ENCODE measurements around the gene DDX11.
"Not testable (repeated sequence)": the region's sequence is repeated elsewhere in the genome, so short reads cannot be mapped to it uniquely, and the experiment has no call there.

DDX11 gene

GRCh38 chr12:31127209-31127848, 53.7 kb downstream of the DDX11 start:
- DNase-seq, result not testable (repeated sequence)

DNA sequence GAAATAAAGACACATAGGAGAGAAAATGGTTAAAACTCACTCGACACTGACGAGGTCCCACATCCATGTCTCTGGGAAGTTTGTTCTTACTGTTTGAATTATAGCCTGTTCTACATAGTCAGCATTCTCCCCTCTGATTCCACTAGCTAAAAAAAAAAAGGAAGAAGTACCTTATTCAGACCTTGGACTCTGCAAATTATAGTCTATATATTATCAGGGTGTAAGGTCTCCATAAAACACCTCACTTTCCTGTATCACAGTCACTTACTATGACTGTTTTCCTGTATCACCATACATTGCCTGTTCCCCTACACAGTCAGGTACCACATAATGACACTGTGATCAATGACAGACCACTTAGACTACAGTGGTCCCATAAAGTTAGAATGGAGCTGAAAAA, 62.9 kb downstream of the DDX11 start:
- DNase-seq, result not testable (repeated sequence)

GRCh38 chr12:31144768-31145167, 71.1 kb downstream of the DDX11 start:
- not testable (repeated sequence) for DNase-seq

DNA sequence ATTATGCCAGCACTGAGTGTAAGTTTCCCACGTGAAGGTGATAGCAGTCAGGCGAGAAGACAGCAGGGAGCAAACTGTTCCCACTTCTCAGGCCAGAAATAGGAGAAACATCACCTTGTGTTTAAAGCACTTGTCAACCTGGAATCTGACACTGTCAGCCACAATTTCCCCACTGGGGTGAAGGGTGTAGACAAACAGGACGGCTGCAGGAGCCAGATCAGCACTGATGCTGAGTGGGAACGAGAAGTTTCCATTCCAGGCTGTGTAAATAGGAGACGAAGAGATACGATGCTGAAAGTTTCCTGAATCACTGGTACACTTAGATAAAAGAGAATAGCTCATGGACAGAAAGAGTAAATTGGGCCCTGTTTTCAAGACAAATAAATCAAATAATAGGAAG, 71.6 kb downstream of the DDX11 start:
- DNase-seq, result not testable (repeated sequence)

GRCh38 chr12:31147415-31147814, 73.8 kb downstream of the DDX11 start:
- not testable (repeated sequence) for DNase-seq

DNA sequence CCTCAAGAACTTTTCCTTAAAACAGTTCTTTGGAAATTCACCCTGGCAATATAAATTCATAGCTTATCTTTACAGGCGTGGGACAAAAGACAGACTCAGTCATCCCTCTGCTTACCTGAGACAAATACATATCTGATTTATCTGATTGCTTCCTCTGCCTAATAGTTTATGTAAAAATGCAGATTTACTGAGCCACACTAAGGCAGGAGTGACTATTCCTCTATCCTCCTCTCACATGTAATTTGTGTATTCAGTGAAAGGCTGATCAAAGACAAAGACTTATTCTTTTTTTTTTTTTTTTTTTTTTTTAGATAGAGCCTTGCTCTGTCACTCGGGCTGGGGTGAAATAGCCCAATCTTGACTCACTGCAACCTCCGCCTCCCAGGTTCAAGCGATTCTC, 77.1 kb downstream of the DDX11 start:
- not testable (repeated sequence) for DNase-seq

Measured in activated CD8-positive, alpha-beta memory T cell treated with anti-CD3 and anti-CD28 coated beads, Interleukin-2, amount 50 U/mL, for 4 hours (primary cell).